Calu3 (cell line): Measurements from ENCODE around the gene ARID1A. TPM values are rescaled to one million over a fixed set of nuclear protein-coding genes. Genes with fewer than 3 reads are reported as not detected.

Experiments used
- BruUV-seq: library from RNA; stranded (reverse); fragments of 400-500 nt; replicated peaks from 2 replicates; lab custom pipeline; 2021; lab: Mats Ljungman, UMichigan
- CTCF ChIA-PET: fragments of 300-600 bp; sonication (Branson Sonifier 250); formaldehyde crosslinking; loops from one replicate; lab custom pipeline; 2022; ENCODE audit warnings: antibody characterized with exemption; lab: Charles Lee
- DNase-seq: peaks from one replicate; pipeline ENCODE4 v3.0.0; 2022
- H3K27ac Mint-ChIP-seq: one replicate; pipeline ENCODE4 v1.8.0; 2022; ENCODE audit warnings: mixed read lengths; ENCODE audit not compliant: unreplicated experiment
- H3K27me3 Mint-ChIP-seq: one replicate; pipeline ENCODE4 v1.8.0; 2022; ENCODE audit warnings: mixed read lengths; ENCODE audit not compliant: unreplicated experiment
- H3K36me3 Mint-ChIP-seq: one replicate; pipeline ENCODE4 v1.8.0; 2022; ENCODE audit warnings: mild to moderate bottlenecking, moderate library complexity, mixed read lengths; ENCODE audit not compliant: insufficient read depth, unreplicated experiment
- H3K4me1 Mint-ChIP-seq: one replicate; pipeline ENCODE4 v1.8.0; 2022; ENCODE audit warnings: mild to moderate bottlenecking, low read depth, mixed read lengths; ENCODE audit not compliant: unreplicated experiment
- H3K4me3 Mint-ChIP-seq: one replicate; pipeline ENCODE4 v1.8.0; 2022; ENCODE audit warnings: mild to moderate bottlenecking, low read depth, moderate library complexity, mixed read lengths; ENCODE audit not compliant: unreplicated experiment
- H3K9me3 Mint-ChIP-seq: one replicate; pipeline ENCODE4 v1.8.0; 2022; ENCODE audit warnings: low read depth, mixed read lengths; ENCODE audit not compliant: unreplicated experiment
- CTCF ChIP-seq: fragments of 200-600 bp; IDR thresholded peaks from one replicate; pipeline ENCODE4 v1.8.0; 2022; ENCODE audit warnings: antibody characterized with exemption; ENCODE audit not compliant: unreplicated experiment
- intact Hi-C: fragments of 100-400 bp; cut with micrococcal nuclease; formaldehyde crosslinking; loops from one replicate; pipeline ENCODE4 v1.10.0; 2022; ENCODE audit not compliant: unreplicated experiment
- total RNA-seq: library from RNA; stranded (reverse); gene quantifications from 2 replicates; pipeline ENCODE4 v1.2.3, GENCODE V29; 2022

The ARID1A gene
- total RNA-seq, 1 experiment from 2014 or later: 51.7 TPM

- no peak for TF ChIP-seq CTCF
- H3K4me1 Mint-ChIP-seq: peaks cover 44% of the 10 kb centered on the region
- CTCF ChIA-PET: no interaction called here
These were observed 133.5 kb downstream of the ARID1A start for GRCh38 chr1:26829184-26829911.

GRCh38 chr1:26831059-26831458, 135.2 kb downstream of the ARID1A start:
- CTCF ChIA-PET: interaction anchor here (0.6 to 0.9 kb wide), 3 partner anchors 31 to 330 kb away, joined by 3 to 5 read pairs (median 3); no protein-coding TSS in a partner anchor
- BruUV-seq: no TSS peak
- intact Hi-C loops: no loop called here
- no peak overlapping the region for H3K27ac Mint-ChIP-seq
- no peaks in the 10 kb centered on the region for H3K27me3 Mint-ChIP-seq
- no peak for TF ChIP-seq CTCF
- no peak for DNase-seq
- H3K4me3 Mint-ChIP-seq: no peak overlapping the region
- H3K9me3 Mint-ChIP-seq: no peaks in the 10 kb centered on the region
- peaks cover 31% of the 10 kb centered on the region for H3K4me1 Mint-ChIP-seq
- peaks cover 27% of the 10 kb centered on the region for H3K36me3 Mint-ChIP-seq

More at GRCh38 chr1:26829184-26829911, 133.5 kb downstream of the ARID1A start:
- Mint-ChIP-seq H3K4me3 (no peak overlapping the region), H3K27ac (no peak overlapping the region), H3K36me3 (peaks cover 28% of the 10 kb centered on the region), H3K27me3 (no peaks in the 10 kb centered on the region), H3K9me3 (no peaks in the 10 kb centered on the region)
- intact Hi-C loops: no loop called here
- DNase-seq: no peak
- no TSS peak for BruUV-seq

Other genes starting within 250 kb of the ARID1A start
- 269 and 290 TPM in 2 replicates for gene HMGN2, start 223.6 kb upstream of the ARID1A start, total RNA-seq
- 25.8 and 28.1 TPM in 2 replicates for gene RPS6KA1, start 166.3 kb upstream of the ARID1A start, total RNA-seq
- gene PIGV, start 91.9 kb downstream of the ARID1A start, total RNA-seq: 9.9 and 11.9 TPM in 2 replicates
- 21.8 and 25.8 TPM in 2 replicates for gene ZDHHC18, start 130.7 kb downstream of the ARID1A start, total RNA-seq
- gene SFN, start 167.1 kb downstream of the ARID1A start, total RNA-seq: 74.5 and 103 TPM in 2 replicates
- gene GPN2, start 194.3 kb downstream of the ARID1A start, total RNA-seq: 23.4 and 24.3 TPM in 2 replicates
- 11.5 and 11.7 TPM in 2 replicates for gene GPATCH3, start 204.5 kb downstream of the ARID1A start, total RNA-seq
- 0.32 TPM in 1 of 2 replicates, not detected in the other for gene NR0B2, start 218.0 kb downstream of the ARID1A start, total RNA-seq
- gene NUDC, start 225.7 kb downstream of the ARID1A start, total RNA-seq: 101 and 121 TPM in 2 replicates